ENCODE results near the gene PNPO.
A peak's percentile ranks its signal among the peaks of the same experiment; 100 is the strongest.

The PNPO gene

DNA sequence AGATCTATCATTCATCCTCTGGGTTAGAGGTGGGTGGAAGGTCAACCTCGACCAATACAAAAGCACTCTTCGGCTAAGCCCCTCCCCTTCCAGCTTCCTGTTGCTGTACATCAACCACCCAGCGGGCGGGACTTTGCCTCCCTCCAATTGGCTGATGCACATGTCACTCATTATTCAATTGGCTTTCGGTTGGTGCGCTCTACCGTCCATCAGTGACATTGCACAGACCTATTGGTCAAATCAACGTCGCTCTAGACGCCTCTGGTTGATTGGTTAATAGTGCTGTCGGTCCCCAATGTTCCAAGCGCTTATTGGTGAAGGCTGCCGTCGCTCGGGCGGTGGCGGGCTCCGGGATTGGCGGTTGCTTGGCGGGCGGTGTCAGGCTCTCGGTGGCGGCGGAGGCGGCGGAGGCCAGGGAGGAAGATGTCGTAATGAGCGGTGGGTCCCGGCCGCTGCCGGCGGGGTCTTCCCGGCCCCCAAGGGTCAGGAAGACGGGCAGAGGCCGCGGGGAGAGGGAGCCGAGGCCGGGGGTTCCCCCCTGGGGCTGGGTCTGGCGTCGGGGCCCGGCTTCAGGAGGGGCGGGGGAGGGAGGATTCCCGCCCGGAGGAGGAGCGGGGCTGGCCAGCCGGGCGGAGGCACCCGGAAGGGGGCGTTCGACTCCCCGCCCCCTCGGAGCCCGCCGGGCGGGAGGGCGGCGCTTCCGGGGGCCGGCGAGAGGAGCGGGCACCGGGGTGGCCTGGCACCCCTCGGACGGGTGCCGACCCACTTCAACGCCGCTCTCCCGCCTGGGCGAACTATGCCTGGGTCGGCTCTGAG lies 45.3 kb upstream of the PNPO start, which contains the start of gene SP2:
Gene SP2 (plus strand): TSS at position 381 of the 816 bp plus-strand sequence. CDS start 51 bp downstream, at position 432.
- Histone ChIP-seq H3K27me3 (replicated peaks; ENCODE audit: insufficient read depth, low read length) (no peaks in the 10 kb centered on the region), H3K79me2 (ENCODE audit: low read length) (peaks cover 48% of the 10 kb centered on the region), H3K36me3 (replicated peaks; ENCODE audit: insufficient read depth, low read length) (no peaks in the 10 kb centered on the region), H3K9me2 (replicated peaks; ENCODE audit: insufficient read depth, low read length) (no peaks in the 10 kb centered on the region), H3K27ac (ENCODE audit: low read length) (peak within 1 kb of the TSS; percentile 64), H4K20me1 (ENCODE audit: insufficient read depth, low read length) (no peaks in the 10 kb centered on the region), H3K9me3 (replicated peaks; ENCODE audit: insufficient read depth, low read length) (no peaks in the 10 kb centered on the region), H3K4me1 (ENCODE audit: low read length) (peaks cover 32% of the 10 kb centered on the region), H3F3A (ENCODE audit: insufficient read depth, low read length) (peaks cover 10% of the 10 kb centered on the region; the same call in 1 of the 2 replicates), H3K9ac (ENCODE audit: low read length) (peak within 1 kb of the TSS; percentile 87), H3K4me2 (ENCODE audit: low read depth, low read length) (peak within 1 kb of the TSS; percentile 84), H2AFZ (ENCODE audit: low read length) (peak within 1 kb of the TSS; percentile 76), H3K4me3 (ENCODE audit: low read length) (peak within 1 kb of the TSS; percentile 94)
- peak; percentile 100 for DNase-seq
- TF ChIP-seq EZH2phosphoT487 (IDR thresholded peaks at IDR 0.05; ENCODE audit: low read length) (no peak), EZH2 (optimal IDR thresholded peaks at IDR 0.05; ENCODE audit: low read depth, low read length) (no peak)
- TF ChIP-seq, protein P1, sequence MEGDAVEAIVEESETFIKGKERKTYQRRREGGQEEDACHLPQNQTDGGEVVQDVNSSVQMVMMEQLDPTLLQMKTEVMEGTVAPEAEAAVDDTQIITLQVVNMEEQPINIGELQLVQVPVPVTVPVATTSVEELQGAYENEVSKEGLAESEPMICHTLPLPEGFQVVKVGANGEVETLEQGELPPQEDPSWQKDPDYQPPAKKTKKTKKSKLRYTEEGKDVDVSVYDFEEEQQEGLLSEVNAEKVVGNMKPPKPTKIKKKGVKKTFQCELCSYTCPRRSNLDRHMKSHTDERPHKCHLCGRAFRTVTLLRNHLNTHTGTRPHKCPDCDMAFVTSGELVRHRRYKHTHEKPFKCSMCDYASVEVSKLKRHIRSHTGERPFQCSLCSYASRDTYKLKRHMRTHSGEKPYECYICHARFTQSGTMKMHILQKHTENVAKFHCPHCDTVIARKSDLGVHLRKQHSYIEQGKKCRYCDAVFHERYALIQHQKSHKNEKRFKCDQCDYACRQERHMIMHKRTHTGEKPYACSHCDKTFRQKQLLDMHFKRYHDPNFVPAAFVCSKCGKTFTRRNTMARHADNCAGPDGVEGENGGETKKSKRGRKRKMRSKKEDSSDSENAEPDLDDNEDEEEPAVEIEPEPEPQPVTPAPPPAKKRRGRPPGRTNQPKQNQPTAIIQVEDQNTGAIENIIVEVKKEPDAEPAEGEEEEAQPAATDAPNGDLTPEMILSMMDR (IDR thresholded peaks at IDR 0.05; ENCODE audit: low read length) = no peak

DNA sequence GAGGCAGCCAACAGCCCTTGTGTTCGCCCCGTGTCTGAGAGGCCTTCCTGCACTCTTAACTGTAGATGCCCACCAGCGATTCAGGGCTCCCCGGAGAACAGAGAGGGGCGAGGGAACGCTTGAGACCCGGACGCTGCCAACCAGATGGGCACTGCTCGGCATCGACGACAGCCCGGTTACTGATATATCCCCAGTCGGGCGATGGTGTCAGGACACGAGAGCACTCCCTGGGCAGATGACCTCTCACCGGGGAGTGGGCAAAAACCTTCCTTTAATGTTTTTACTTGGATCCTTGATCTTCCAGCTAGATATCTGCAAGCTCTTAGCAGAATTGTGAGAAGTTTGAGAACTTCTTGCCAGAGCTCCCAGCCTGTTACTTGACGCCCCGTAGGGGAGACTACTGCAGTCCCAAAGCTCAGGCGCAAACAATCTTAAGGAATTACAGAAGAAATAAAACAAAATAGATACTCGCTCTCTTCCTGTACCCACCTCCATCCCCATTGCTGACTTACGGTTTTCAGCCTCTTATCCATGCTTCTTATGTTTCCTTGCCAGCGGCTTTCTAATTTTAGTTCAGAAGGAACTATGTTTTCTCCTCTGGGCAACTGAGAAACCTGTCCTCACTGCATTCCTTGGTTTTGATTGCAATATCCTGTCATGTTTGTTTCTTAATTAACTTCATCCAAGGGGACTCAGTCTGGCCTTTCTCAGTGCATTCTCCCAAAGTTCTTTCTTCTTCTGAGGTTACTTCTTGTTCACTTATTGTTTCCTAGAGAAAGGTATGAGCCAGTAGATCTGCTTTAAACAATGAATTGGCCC lies 44.5 kb upstream of the PNPO start:
- Histone ChIP-seq H3K4me3 (ENCODE audit: low read length) (peak overlapping the region; percentile 94), H2AFZ (ENCODE audit: low read length) (peak overlapping the region; percentile 76), H3K79me2 (ENCODE audit: low read length) (peaks cover 54% of the 10 kb centered on the region), H4K20me1 (ENCODE audit: insufficient read depth, low read length) (no peaks in the 10 kb centered on the region), H3K27me3 (replicated peaks; ENCODE audit: insufficient read depth, low read length) (no peaks in the 10 kb centered on the region), H3K4me2 (ENCODE audit: low read depth, low read length) (peak overlapping the region; percentile 84), H3K9me2 (replicated peaks; ENCODE audit: insufficient read depth, low read length) (no peaks in the 10 kb centered on the region), H3K27ac (ENCODE audit: low read length) (peak overlapping the region; percentile 64; the same call in 1 of the 2 replicates), H3F3A (ENCODE audit: insufficient read depth, low read length) (peaks cover 6% of the 10 kb centered on the region; the same call in 1 of the 2 replicates), H3K9ac (ENCODE audit: low read length) (peak overlapping the region; percentile 87), H3K4me1 (ENCODE audit: low read length) (peaks cover 26% of the 10 kb centered on the region), H3K36me3 (replicated peaks; ENCODE audit: insufficient read depth, low read length) (no peaks in the 10 kb centered on the region), H3K9me3 (replicated peaks; ENCODE audit: insufficient read depth, low read length) (no peaks in the 10 kb centered on the region)
- TF ChIP-seq EZH2 (optimal IDR thresholded peaks at IDR 0.05; ENCODE audit: low read depth, low read length) = no peak
- TF ChIP-seq, protein P1 (IDR thresholded peaks at IDR 0.05; ENCODE audit: low read length) = no peak
- TF ChIP-seq EZH2phosphoT487 (IDR thresholded peaks at IDR 0.05; ENCODE audit: low read length) = no peak
- DNase-seq = no peak

DNA sequence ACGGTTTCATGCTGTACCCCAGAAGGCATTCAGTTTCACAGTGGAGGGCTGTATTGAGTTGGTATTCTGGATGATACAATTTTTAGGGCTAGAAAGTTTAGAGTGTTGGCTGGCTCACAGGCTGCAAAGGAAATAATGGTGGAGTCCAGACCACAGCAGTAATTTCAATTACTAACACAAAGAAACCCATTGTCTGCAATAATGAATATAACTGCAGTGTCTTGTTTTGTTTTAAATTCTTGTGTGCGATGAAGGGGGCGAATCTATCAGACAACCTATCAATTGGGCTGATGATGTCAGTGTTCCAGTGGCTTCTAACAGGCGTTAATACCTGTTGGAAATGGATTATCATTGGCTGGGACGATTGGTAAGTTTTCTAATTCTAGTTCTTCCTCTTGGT lies 43.8 kb upstream of the PNPO start:
- no peak overlapping the region for H3K27ac ChIP-seq (ENCODE audit: low read length)
- H4K20me1 ChIP-seq (ENCODE audit: insufficient read depth, low read length) = no peaks in the 10 kb centered on the region
- H2AFZ ChIP-seq (ENCODE audit: low read length) = no peak overlapping the region
- peak overlapping the region; percentile 94; the same call in 1 of the 2 replicates for H3K4me3 ChIP-seq (ENCODE audit: low read length)
- DNase-seq = no peak
- no peaks in the 10 kb centered on the region for H3K9me3 ChIP-seq (replicated peaks; ENCODE audit: insufficient read depth, low read length)
- H3K9me2 ChIP-seq (replicated peaks; ENCODE audit: insufficient read depth, low read length) = no peaks in the 10 kb centered on the region
- H3K36me3 ChIP-seq (replicated peaks; ENCODE audit: insufficient read depth, low read length) = no peaks in the 10 kb centered on the region
- TF ChIP-seq EZH2 (optimal IDR thresholded peaks at IDR 0.05; ENCODE audit: low read depth, low read length) (no peak), EZH2phosphoT487 (IDR thresholded peaks at IDR 0.05; ENCODE audit: low read length) (no peak)
- TF ChIP-seq, protein P1 (IDR thresholded peaks at IDR 0.05; ENCODE audit: low read length) = no peak
- no peaks in the 10 kb centered on the region for H3K27me3 ChIP-seq (replicated peaks; ENCODE audit: insufficient read depth, low read length)
- H3K4me1 ChIP-seq (ENCODE audit: low read length) = peaks cover 24% of the 10 kb centered on the region
- H3F3A ChIP-seq (ENCODE audit: insufficient read depth, low read length) = peaks cover 6% of the 10 kb centered on the region; the same call in 1 of the 2 replicates
- peak overlapping the region; percentile 87; the same call in 1 of the 2 replicates for H3K9ac ChIP-seq (ENCODE audit: low read length)
- H3K79me2 ChIP-seq (ENCODE audit: low read length) = peaks cover 59% of the 10 kb centered on the region
- peak overlapping the region; percentile 84 for H3K4me2 ChIP-seq (ENCODE audit: low read depth, low read length)
